GM23338 (cell line): ENCODE measurements around the gene GLYATL3. TPM values are rescaled to one million over a fixed set of nuclear protein-coding genes. Genes with fewer than 3 reads are reported as not detected.

ENCODE experiments used
- ATAC-seq: fragments of 200-7000 bp; cut with Tn5 transposase; 3 replicates; pipeline ENCODE4 v1.9.1; 2020
- DNase-seq: peaks from one replicate; pipeline ENCODE4 v3.0.0-alpha.2; 2015; ENCODE audit warnings: low spot score
- H2AFZ ChIP-seq: fragments of 200-600 bp; sonication (generic); 2 replicates; pipeline ENCODE4 v1.8.0; 2016; ENCODE audit warnings: antibody characterized with exemption, mild to moderate bottlenecking, moderate library complexity
- H3F3A ChIP-seq: fragments of 200-600 bp; sonication (generic); replicated peaks from 2 replicates; pipeline ENCODE4 v1.8.0; 2017; ENCODE audit warnings: antibody characterized with exemption, mixed run types, low read depth
- H3K27ac ChIP-seq: fragments of 200-600 bp; sonication (generic); 2 replicates; pipeline ENCODE4 v1.6.1; 2016; ENCODE audit warnings: low read depth
- H3K27me3 ChIP-seq: fragments of 200-600 bp; sonication (generic); 2 replicates; pipeline ENCODE4 v1.8.0; 2016; ENCODE audit warnings: mild to moderate bottlenecking, mixed run types, moderate library complexity; ENCODE audit not compliant: insufficient read depth
- H3K36me3 ChIP-seq: fragments of 200-600 bp; sonication (generic); 2 replicates; pipeline ENCODE4 v1.8.0; 2016; ENCODE audit warnings: mild to moderate bottlenecking; ENCODE audit not compliant: insufficient read depth
- H3K4me1 ChIP-seq: fragments of 200-600 bp; sonication (generic); 2 replicates; pipeline ENCODE4 v1.8.0; 2016; ENCODE audit warnings: mild to moderate bottlenecking, moderate library complexity; ENCODE audit not compliant: insufficient read depth
- H3K4me2 ChIP-seq: fragments of 200-600 bp; sonication (generic); 2 replicates; pipeline ENCODE4 v1.7.1; 2017; ENCODE audit warnings: mixed run types
- H3K4me3 ChIP-seq: fragments of 200-600 bp; sonication (generic); 2 replicates; pipeline ENCODE4 v1.6.1; 2016; ENCODE audit warnings: mixed run types
- H3K79me2 ChIP-seq: fragments of 200-600 bp; sonication (generic); replicated peaks from 2 replicates; pipeline ENCODE4 v1.8.0; 2017; ENCODE audit warnings: mild to moderate bottlenecking; ENCODE audit not compliant: insufficient read depth
- H3K9me2 ChIP-seq: fragments of 200-600 bp; sonication (generic); 2 replicates; pipeline ENCODE4 v1.8.0; 2017; ENCODE audit not compliant: insufficient read depth
- H4K20me1 ChIP-seq: fragments of 200-600 bp; sonication (generic); replicated peaks from 2 replicates; pipeline ENCODE4 v1.8.0; 2017; ENCODE audit warnings: mild to moderate bottlenecking; ENCODE audit not compliant: insufficient read depth
- H3K27ac Mint-ChIP-seq: 2 replicates; pipeline ENCODE4 v1.8.0; 2020; ENCODE audit warnings: inconsistent platforms, mild to moderate bottlenecking, moderate library complexity, mixed read lengths
- H3K27me3 Mint-ChIP-seq: 3 replicates; pipeline ENCODE4 v1.8.0; 2022; ENCODE audit warnings: low read depth, mild to moderate bottlenecking, moderate library complexity, mixed read lengths, inconsistent platforms; ENCODE audit not compliant: insufficient read depth, poor library complexity
- H3K36me3 Mint-ChIP-seq: 3 replicates; pipeline ENCODE4 v1.8.0; 2021; ENCODE audit warnings: low read depth, mild to moderate bottlenecking, inconsistent platforms, moderate library complexity, mixed read lengths
- H3K4me1 Mint-ChIP-seq: 3 replicates; pipeline ENCODE4 v1.8.0; 2020; ENCODE audit warnings: mild to moderate bottlenecking, inconsistent platforms, mixed read lengths
- H3K4me3 Mint-ChIP-seq: 3 replicates; pipeline ENCODE4 v1.8.0; 2021; ENCODE audit warnings: moderate library complexity, mild to moderate bottlenecking, inconsistent platforms, mixed read lengths
- H3K9me3 Mint-ChIP-seq: 3 replicates; pipeline ENCODE4 v1.8.0; 2020; ENCODE audit warnings: moderate library complexity, mild to moderate bottlenecking, inconsistent platforms, mixed read lengths
- EZH2 ChIP-seq: fragments of 200-600 bp; sonication (generic); IDR thresholded peaks from one replicate; pipeline ENCODE4 v1.8.0; 2017; ENCODE audit warnings: antibody characterized with exemption, mild to moderate bottlenecking, low read depth; ENCODE audit not compliant: unreplicated experiment
- EZH2phosphoT487 ChIP-seq: fragments of 200-600 bp; sonication (generic); IDR thresholded peaks from one replicate; pipeline ENCODE4 v1.8.1; 2018; ENCODE audit warnings: antibody characterized with exemption; ENCODE audit not compliant: unreplicated experiment
- JUNB ChIP-seq: IDR thresholded peaks from one replicate; pipeline ENCODE4 v1.6.1; 2016; ENCODE audit warnings: antibody characterized with exemption; ENCODE audit not compliant: unreplicated experiment
- NANOG ChIP-seq: IDR thresholded peaks from 2 replicates; pipeline ENCODE4 v1.6.1; 2016; ENCODE audit warnings: antibody characterized with exemption, borderline replicate concordance
- STAT1 ChIP-seq: IDR thresholded peaks from one replicate; pipeline ENCODE4 v1.6.1; 2016; ENCODE audit warnings: antibody characterized with exemption; ENCODE audit not compliant: unreplicated experiment
- ZNF114 ChIP-seq: fragments of 250-450 bp; sonication (Bioruptor Pico); IDR thresholded peaks from 2 replicates; pipeline ENCODE4 v1.5.0; 2020; ENCODE audit warnings: mild to moderate bottlenecking, moderate library complexity
- polyA plus RNA-seq: library from polyadenylated mRNA; unstranded; fragments of >200 nt; fragmentation: Nextera tagmentation; extraction: Ambion mirVana; gene quantifications from 2 replicates; pipeline ENCODE4 v1.2.1, GENCODE V29; 2016
- total RNA-seq: library from RNA; depleted of rRNA; stranded (reverse); fragments of >200 nt; shearing (Covaris generic); gene quantifications from 2 replicates; pipeline ENCODE4 v1.2.3, GENCODE V29; 2014
- TF ChIP-seq, protein P1 (sequence below): fragments of 250-450 bp; sonication (Bioruptor Pico); IDR thresholded peaks from 2 replicates; pipeline ENCODE4 v1.5.0; 2020; ENCODE audit warnings: mild to moderate bottlenecking, moderate library complexity
- TF ChIP-seq, protein P2 (sequence below), 2 experiments: fragments of 200-600 bp in 1 of 2; sonication (generic) in 1 of 2; conservative IDR thresholded peaks; 2 replicates each; pipeline versions ENCODE4 v1.5.1 to v1.6.1; 2016 to 2017; ENCODE audit warnings: antibody characterized with exemption in 2 of 2, low read depth in 2 of 2, mild to moderate bottlenecking in 2 of 2, moderate library complexity in 1 of 2

GLYATL3 gene
- total and polyA plus RNA-seq, 2 experiments from 2014 or later = not detected

DNA sequence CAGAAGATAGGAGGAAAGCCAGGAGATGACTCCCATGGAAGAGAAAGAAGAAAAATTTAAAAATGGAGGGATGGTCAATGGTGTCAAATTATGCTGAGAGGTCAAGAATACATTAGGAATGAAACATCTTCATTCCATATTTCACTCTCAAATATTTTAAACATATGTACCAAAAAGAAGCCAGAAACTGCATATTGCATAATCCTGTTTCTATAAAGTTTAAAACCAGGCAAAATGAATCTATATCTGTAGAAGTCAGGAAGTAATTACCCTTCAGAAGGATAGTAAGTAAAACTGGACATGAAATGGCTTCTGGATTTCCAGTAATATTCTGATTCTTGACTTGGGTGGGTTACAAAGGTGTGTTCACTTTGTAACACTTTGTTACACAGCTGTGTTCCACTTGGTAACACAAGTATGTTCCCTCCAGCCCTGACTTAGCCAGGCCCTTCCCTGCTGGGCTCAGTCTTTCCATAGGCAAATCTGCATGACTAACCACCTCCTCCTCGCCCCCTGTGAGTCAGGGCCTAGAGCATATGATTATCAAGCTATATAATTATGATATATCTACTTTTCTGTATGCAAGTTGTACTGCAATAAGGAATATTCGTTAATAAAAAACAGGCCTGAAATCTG lies 30.5 kb downstream of the GLYATL3 start (continued):
- TF ChIP-seq NANOG = no peak
- no peak for TF ChIP-seq EZH2phosphoT487
- TF ChIP-seq JUNB = no peak

DNA sequence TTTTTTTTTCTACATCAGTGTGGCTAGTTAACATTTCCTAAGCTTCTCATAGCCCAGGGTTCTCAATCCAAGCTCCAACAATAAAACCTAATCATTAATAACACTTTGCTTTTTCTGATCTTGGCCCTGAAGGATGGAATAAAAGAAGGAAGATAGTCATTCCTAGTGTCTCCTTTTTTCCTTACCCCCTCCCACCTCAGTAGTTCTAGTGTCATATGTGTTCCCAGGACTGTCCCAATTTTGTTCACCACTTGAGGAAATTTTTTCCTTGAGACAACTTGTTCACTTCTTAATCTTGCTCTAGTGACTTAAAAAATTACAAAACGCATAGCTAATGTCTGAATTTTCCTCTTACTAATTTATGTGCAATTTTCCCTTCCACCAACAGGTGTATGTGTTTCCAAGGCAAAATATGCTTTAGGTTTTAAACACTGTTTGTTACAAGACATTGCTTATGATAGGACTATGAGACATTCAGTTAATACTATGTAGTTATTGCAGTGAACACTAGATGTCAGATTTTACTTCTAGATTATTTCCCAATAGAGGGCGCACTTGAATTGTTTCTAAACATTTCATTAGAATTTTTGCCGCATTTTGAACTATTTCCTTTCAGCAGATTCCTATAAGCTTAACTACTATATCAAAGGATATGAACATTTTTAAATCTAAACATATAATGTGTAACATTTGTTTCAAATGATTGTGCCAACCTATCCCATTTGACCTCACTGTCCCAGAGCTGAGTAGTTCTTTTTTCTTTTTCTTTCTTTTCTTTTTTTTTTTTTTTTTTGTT lies 32.2 kb downstream of the GLYATL3 start:
- no peak overlapping the region for H3K4me3 Mint-ChIP-seq

DNA sequence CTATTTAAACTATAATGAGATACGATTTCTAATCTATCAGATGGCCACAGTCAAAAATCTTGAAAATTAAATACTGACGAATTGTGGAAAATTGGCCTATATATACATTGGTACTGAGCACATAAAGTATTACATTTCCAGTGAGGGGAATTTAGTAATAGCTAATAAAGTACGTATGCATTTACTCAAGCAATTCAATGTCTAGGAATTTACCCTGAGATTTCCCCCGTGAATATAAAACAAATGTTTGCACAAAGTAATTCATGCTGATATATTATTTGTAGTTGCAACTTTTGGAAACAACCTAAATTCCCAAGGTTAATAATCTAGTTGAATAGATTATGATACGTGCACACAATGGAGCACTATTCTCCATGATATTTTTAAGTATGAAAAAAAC lies 36.1 kb downstream of the GLYATL3 start:
- H3K79me2 ChIP-seq = no peaks in the 10 kb centered on the region
- no peak for ATAC-seq
- H3K9me2 ChIP-seq = no peaks in the 10 kb centered on the region
- no peak overlapping the region for H3K4me3 Mint-ChIP-seq
- no peak overlapping the region for H3K4me2 ChIP-seq
- no peaks in the 10 kb centered on the region for H3K9me3 Mint-ChIP-seq
- no peaks in the 10 kb centered on the region for H3K4me1 ChIP-seq
- no peak overlapping the region for H2AFZ ChIP-seq
- no peak overlapping the region for H3K27ac Mint-ChIP-seq
- H3K36me3 ChIP-seq = no peaks in the 10 kb centered on the region
- H3K27me3 ChIP-seq = no peaks in the 10 kb centered on the region
- H3F3A ChIP-seq = no peaks in the 10 kb centered on the region
- no peak for DNase-seq
- no peaks in the 10 kb centered on the region for H3K27me3 Mint-ChIP-seq
- H4K20me1 ChIP-seq = no peaks in the 10 kb centered on the region
- H3K4me3 ChIP-seq = no peak overlapping the region
- no peak overlapping the region for H3K27ac ChIP-seq
- H3K4me1 Mint-ChIP-seq = no peaks in the 10 kb centered on the region
- H3K36me3 Mint-ChIP-seq = no peaks in the 10 kb centered on the region
- TF ChIP-seq STAT1 (no peak), NANOG (no peak), EZH2 (no peak), ZNF114 (CRISPR knock-in tag) (no peak)
- TF ChIP-seq, protein P1, sequence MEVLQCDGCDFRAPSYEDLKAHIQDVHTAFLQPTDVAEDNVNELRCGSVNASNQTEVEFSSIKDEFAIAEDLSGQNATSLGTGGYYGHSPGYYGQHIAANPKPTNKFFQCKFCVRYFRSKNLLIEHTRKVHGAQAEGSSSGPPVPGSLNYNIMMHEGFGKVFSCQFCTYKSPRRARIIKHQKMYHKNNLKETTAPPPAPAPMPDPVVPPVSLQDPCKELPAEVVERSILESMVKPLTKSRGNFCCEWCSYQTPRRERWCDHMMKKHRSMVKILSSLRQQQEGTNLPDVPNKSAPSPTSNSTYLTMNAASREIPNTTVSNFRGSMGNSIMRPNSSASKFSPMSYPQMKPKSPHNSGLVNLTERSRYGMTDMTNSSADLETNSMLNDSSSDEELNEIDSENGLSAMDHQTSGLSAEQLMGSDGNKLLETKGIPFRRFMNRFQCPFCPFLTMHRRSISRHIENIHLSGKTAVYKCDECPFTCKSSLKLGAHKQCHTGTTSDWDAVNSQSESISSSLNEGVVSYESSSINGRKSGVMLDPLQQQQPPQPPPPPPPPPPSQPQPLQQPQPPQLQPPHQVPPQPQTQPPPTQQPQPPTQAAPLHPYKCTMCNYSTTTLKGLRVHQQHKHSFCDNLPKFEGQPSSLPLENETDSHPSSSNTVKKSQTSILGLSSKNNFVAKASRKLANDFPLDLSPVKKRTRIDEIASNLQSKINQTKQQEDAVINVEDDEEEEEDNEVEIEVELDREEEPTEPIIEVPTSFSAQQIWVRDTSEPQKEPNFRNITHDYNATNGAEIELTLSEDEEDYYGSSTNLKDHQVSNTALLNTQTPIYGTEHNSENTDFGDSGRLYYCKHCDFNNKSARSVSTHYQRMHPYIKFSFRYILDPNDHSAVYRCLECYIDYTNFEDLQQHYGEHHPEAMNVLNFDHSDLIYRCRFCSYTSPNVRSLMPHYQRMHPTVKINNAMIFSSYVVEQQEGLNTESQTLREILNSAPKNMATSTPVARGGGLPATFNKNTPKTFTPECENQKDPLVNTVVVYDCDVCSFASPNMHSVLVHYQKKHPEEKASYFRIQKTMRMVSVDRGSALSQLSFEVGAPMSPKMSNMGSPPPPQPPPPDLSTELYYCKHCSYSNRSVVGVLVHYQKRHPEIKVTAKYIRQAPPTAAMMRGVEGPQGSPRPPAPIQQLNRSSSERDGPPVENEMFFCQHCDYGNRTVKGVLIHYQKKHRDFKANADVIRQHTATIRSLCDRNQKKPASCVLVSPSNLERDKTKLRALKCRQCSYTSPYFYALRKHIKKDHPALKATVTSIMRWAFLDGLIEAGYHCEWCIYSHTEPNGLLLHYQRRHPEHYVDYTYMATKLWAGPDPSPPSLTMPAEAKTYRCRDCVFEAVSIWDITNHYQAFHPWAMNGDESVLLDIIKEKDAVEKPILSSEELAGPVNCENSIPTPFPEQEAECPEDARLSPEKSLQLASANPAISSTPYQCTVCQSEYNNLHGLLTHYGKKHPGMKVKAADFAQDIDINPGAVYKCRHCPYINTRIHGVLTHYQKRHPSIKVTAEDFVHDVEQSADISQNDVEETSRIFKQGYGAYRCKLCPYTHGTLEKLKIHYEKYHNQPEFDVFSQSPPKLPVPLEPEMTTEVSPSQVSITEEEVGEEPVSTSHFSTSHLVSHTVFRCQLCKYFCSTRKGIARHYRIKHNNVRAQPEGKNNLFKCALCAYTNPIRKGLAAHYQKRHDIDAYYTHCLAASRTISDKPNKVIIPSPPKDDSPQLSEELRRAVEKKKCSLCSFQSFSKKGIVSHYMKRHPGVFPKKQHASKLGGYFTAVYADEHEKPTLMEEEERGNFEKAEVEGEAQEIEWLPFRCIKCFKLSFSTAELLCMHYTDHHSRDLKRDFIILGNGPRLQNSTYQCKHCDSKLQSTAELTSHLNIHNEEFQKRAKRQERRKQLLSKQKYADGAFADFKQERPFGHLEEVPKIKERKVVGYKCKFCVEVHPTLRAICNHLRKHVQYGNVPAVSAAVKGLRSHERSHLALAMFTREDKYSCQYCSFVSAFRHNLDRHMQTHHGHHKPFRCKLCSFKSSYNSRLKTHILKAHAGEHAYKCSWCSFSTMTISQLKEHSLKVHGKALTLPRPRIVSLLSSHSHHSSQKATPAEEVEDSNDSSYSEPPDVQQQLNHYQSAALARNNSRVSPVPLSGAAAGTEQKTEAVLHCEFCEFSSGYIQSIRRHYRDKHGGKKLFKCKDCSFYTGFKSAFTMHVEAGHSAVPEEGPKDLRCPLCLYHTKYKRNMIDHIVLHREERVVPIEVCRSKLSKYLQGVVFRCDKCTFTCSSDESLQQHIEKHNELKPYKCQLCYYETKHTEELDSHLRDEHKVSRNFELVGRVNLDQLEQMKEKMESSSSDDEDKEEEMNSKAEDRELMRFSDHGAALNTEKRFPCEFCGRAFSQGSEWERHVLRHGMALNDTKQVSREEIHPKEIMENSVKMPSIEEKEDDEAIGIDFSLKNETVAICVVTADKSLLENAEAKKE = no peak

More for the DNA sequence above, 32.2 kb downstream of the GLYATL3 start:
- Mint-ChIP-seq H3K9me3 (no peaks in the 10 kb centered on the region), H3K27me3 (no peaks in the 10 kb centered on the region), H3K4me1 (peaks cover 5% of the 10 kb centered on the region), H3K27ac (no peak overlapping the region), H3K36me3 (no peaks in the 10 kb centered on the region)
- DNase-seq (peak; percentile 80), ATAC-seq (peak; percentile 55)
- no peaks in the 10 kb centered on the region for H3K36me3 ChIP-seq
- H3K9me2 ChIP-seq = no peaks in the 10 kb centered on the region
- H3K27me3 ChIP-seq = no peaks in the 10 kb centered on the region
- no peak overlapping the region for H3K4me2 ChIP-seq
- peaks cover 6% of the 10 kb centered on the region for H3K4me1 ChIP-seq
- H3K27ac ChIP-seq = no peak overlapping the region
- no peaks in the 10 kb centered on the region for H3K79me2 ChIP-seq
- no peaks in the 10 kb centered on the region for H3F3A ChIP-seq
- H2AFZ ChIP-seq = peak overlapping the region; percentile 1; the same call in 1 of the 2 replicates
- no peak for TF ChIP-seq EZH2
- TF ChIP-seq, protein P2, sequence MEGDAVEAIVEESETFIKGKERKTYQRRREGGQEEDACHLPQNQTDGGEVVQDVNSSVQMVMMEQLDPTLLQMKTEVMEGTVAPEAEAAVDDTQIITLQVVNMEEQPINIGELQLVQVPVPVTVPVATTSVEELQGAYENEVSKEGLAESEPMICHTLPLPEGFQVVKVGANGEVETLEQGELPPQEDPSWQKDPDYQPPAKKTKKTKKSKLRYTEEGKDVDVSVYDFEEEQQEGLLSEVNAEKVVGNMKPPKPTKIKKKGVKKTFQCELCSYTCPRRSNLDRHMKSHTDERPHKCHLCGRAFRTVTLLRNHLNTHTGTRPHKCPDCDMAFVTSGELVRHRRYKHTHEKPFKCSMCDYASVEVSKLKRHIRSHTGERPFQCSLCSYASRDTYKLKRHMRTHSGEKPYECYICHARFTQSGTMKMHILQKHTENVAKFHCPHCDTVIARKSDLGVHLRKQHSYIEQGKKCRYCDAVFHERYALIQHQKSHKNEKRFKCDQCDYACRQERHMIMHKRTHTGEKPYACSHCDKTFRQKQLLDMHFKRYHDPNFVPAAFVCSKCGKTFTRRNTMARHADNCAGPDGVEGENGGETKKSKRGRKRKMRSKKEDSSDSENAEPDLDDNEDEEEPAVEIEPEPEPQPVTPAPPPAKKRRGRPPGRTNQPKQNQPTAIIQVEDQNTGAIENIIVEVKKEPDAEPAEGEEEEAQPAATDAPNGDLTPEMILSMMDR (conservative IDR thresholded peaks at IDR 0.05; ENCODE audit: low read depth in 2 of 2) = peak; percentile 66 to 96
- H4K20me1 ChIP-seq = no peaks in the 10 kb centered on the region
- H3K4me3 ChIP-seq = no peak overlapping the region
